ENCODE measurements around the gene ACSL4. TPM values are rescaled to one million over a fixed set of nuclear protein-coding genes. Genes with fewer than 3 reads are reported as not detected.
"Not testable (repeated sequence)": the region's sequence is repeated elsewhere in the genome, so short reads cannot be mapped to it uniquely, and the experiment has no call there.

The ACSL4 gene
- total RNA-seq, 4 donors from 2014 or later: 40.7 to 64.7 (median 43.7) TPM

DNA sequence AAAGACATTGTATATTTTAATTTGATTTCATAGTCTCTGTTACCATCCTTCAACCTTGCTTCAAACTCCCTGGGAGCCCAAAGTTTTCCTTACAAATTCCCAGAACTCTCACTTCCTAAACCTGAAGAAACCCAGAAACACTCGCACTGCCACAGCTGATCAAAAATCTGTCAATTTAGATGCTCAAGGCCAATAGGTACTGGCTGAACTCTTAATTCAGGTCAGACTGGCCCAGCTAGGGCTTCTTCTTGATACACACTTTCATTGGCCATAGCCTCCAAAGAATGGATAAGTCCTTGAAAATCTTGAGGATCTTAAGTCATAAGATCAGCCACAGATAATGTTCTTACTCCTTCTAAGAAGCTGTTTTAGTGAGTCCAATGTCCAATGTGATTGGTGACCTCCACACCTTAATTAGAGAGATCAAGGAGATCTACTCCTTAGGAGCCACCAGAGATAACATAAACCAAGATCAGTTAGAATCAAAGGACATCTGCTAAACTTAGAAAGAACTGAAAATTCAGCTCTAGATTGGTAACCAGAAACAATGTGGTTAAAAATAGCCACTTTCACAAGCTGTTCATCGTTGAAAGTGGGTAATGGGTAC, 51.5 kb downstream of the ACSL4 start:
- TF ChIP-seq, protein P1, sequence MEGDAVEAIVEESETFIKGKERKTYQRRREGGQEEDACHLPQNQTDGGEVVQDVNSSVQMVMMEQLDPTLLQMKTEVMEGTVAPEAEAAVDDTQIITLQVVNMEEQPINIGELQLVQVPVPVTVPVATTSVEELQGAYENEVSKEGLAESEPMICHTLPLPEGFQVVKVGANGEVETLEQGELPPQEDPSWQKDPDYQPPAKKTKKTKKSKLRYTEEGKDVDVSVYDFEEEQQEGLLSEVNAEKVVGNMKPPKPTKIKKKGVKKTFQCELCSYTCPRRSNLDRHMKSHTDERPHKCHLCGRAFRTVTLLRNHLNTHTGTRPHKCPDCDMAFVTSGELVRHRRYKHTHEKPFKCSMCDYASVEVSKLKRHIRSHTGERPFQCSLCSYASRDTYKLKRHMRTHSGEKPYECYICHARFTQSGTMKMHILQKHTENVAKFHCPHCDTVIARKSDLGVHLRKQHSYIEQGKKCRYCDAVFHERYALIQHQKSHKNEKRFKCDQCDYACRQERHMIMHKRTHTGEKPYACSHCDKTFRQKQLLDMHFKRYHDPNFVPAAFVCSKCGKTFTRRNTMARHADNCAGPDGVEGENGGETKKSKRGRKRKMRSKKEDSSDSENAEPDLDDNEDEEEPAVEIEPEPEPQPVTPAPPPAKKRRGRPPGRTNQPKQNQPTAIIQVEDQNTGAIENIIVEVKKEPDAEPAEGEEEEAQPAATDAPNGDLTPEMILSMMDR (IDR thresholded peaks at IDR 0.05): no peak
- no peak for TF ChIP-seq POLR2AphosphoS5 (IDR thresholded peaks at IDR 0.05)
- TF ChIP-seq EP300 (IDR thresholded peaks at IDR 0.05): no peak
- TF ChIP-seq POLR2A (IDR thresholded peaks at IDR 0.05): no peak
- 72% methylated on average over 2 of the region's 2 CpGs for WGBS
- Histone ChIP-seq H3K27ac (no peak overlapping the region), H3K4me1 (no peaks in the 10 kb centered on the region), H3K4me3 (no peak overlapping the region), H3K36me3 (peaks cover 10% of the 10 kb centered on the region), H3K27me3 (no peaks in the 10 kb centered on the region), H3K9me3 (no peaks in the 10 kb centered on the region)
- DNase-seq (ENCODE audit: low spot score in 2 of 2): no peak

DNA sequence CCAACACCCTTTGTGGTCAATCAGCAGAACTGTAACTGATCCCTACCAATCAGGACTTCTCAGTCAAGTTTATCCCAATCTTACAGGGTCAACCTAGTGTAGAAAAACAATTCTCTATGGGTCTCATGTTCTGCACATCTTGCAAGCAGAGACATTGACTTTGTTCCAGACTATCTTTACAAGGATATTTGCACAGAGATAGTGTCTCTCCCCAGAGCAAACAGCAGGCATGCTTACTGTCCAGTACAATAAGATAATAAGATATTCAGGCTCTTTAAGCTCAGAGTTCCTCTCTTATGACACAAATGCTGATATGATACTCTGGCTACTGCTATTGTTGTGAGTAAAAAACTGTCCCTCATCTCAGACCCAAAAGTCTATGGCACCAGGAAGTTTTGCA, 53.2 kb downstream of the ACSL4 start:
- peaks cover 14% of the 10 kb centered on the region for H3K36me3 ChIP-seq
- TF ChIP-seq, protein P1 (IDR thresholded peaks at IDR 0.05): no peak
- TF ChIP-seq POLR2AphosphoS5 (IDR thresholded peaks at IDR 0.05) (no peak), EP300 (IDR thresholded peaks at IDR 0.05) (no peak), POLR2A (IDR thresholded peaks at IDR 0.05) (no peak)
- no peaks in the 10 kb centered on the region for H3K4me1 ChIP-seq
- H3K27me3 ChIP-seq: no peaks in the 10 kb centered on the region
- H3K9me3 ChIP-seq: no peaks in the 10 kb centered on the region
- no peak overlapping the region for H3K4me3 ChIP-seq
- no peak overlapping the region for H3K27ac ChIP-seq
- no peak for DNase-seq (ENCODE audit: low spot score in 2 of 2)

DNA sequence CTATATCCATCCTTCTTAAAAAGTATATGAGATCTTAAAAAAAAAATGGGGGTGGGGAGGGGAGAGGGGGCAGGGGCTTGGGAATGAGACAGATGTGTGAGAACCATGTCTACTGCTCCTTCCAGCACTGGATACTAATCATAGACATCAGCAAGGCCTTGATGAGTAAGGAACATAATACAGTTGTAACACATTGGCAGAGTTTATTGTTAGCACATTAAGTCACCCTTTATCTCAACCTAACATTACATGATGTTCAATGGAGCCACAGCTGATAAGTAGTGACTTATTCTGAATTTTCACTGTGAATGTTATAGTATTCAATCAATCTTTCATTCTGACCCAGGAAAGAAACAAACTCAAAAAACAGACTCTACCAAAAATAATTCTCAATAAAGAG, 60.8 kb downstream of the ACSL4 start:
- Histone ChIP-seq H3K27me3 (no peaks in the 10 kb centered on the region), H3K4me1 (no peaks in the 10 kb centered on the region), H3K9me3 (no peaks in the 10 kb centered on the region), H3K36me3 (peaks cover 11% of the 10 kb centered on the region), H3K27ac (no peak overlapping the region), H3K4me3 (no peak overlapping the region)
- DNase-seq (ENCODE audit: low spot score in 2 of 2): no peak
- TF ChIP-seq POLR2A (IDR thresholded peaks at IDR 0.05): no peak
- no peak for TF ChIP-seq EP300 (IDR thresholded peaks at IDR 0.05)
- TF ChIP-seq, protein P1 (IDR thresholded peaks at IDR 0.05): no peak
- TF ChIP-seq POLR2AphosphoS5 (IDR thresholded peaks at IDR 0.05): no peak

DNA sequence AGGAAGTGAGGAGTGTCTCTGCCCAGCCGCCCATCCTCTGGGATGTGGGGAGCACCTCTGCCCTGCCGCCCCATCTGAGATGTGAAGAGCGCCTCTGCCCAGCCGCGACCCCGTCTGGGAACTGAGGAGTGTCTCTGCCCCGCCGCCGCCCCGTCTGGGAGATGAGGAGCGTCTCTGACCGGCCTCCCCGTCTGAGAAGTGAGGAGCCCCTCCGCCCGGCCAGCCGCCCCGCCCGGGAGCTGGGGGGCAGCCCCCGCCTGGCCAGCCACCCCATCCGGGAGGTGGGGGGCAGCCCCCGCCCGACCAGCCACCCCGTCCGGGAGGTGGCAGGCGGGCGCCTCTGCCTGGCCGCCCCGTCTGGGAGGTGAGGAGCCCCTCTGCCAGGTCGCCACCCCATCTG, 61.9 kb downstream of the ACSL4 start:
- not testable (repeated sequence) for H3K9me3 ChIP-seq; H3K36me3 ChIP-seq; DNase-seq (ENCODE audit: low spot score in 2 of 2); H3K4me1 ChIP-seq; H3K27ac ChIP-seq; H3K4me3 ChIP-seq; H3K27me3 ChIP-seq
- 91% methylated on average over 17 of the region's 29 CpGs for WGBS

DNA sequence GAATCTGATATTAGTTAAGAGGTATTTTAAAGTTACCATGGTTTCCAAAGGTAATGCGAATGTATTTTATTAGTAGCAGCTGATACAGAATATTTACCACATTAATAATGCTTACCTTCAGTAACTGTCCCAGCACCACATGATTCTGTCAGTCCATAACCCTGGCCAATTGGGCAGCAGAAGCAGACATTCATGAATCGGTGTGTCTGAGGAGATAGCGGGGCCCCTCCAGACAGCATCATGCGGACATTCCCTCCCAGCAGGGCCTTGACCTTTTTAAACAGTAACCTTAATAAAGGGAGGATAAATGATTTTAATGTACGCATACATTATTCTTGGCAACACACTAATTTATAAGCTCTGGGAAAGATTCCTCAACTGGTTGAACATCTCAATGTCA, 65.1 kb downstream of the ACSL4 start:
- H3K9me3 ChIP-seq: no peaks in the 10 kb centered on the region
- H3K27ac ChIP-seq: no peak overlapping the region
- WGBS: 79% methylated on average over 5 of the region's 5 CpGs
- peaks cover 17% of the 10 kb centered on the region for H3K36me3 ChIP-seq
- H3K27me3 ChIP-seq: no peaks in the 10 kb centered on the region
- DNase-seq (ENCODE audit: low spot score in 2 of 2): no peak
- no peak overlapping the region for H3K4me3 ChIP-seq
- H3K4me1 ChIP-seq: no peaks in the 10 kb centered on the region
- TF ChIP-seq EP300 (IDR thresholded peaks at IDR 0.05) (no peak), POLR2A (IDR thresholded peaks at IDR 0.05) (no peak), POLR2AphosphoS5 (IDR thresholded peaks at IDR 0.05) (no peak)
- TF ChIP-seq, protein P1 (IDR thresholded peaks at IDR 0.05): no peak
